Mesothelial cell of epicardium (in vitro differentiated cells): ENCODE results near the gene ZNF180. TPM values are rescaled to one million over a fixed set of nuclear protein-coding genes. Genes with fewer than 3 reads are reported as not detected.
"Not testable (repeated sequence)": the region's sequence is repeated elsewhere in the genome, so short reads cannot be mapped to it uniquely, and the experiment has no call there.

Source experiments
- DNase-seq, 2 experiments: peaks; one replicate each; pipeline ENCODE4 v3.0.0; 2021; ENCODE audit warnings: low spot score in 2 of 2; ENCODE audit not compliant: unreplicated experiment in 2 of 2
- H3K27ac Mint-ChIP-seq: 2 replicates; pipeline ENCODE4 v1.8.0; 2021; ENCODE audit warnings: mixed read lengths
- H3K27me3 Mint-ChIP-seq: 2 replicates; pipeline ENCODE4 v1.8.0; 2021; ENCODE audit warnings: low read depth, mixed read lengths
- H3K36me3 Mint-ChIP-seq: 2 replicates; pipeline ENCODE4 v1.8.0; 2021; ENCODE audit warnings: mixed read lengths
- H3K4me1 Mint-ChIP-seq: 2 replicates; pipeline ENCODE4 v1.8.0; 2021; ENCODE audit warnings: mixed read lengths
- H3K4me3 Mint-ChIP-seq: 2 replicates; pipeline ENCODE4 v1.8.0; 2021; ENCODE audit warnings: mild to moderate bottlenecking, moderate library complexity, mixed read lengths
- H3K9me3 Mint-ChIP-seq: 2 replicates; pipeline ENCODE4 v1.8.0; 2021; ENCODE audit warnings: mixed read lengths
- CTCF ChIP-seq: fragments of 200-600 bp; sonication (generic); IDR thresholded peaks from one replicate; pipeline ENCODE4 v1.5.0; 2021; ENCODE audit warnings: antibody characterized with exemption; ENCODE audit not compliant: unreplicated experiment
- total RNA-seq: library from RNA; stranded (reverse); gene quantifications from 3 replicates; pipeline ENCODE4 v1.2.1, GENCODE V29; 2021

ZNF180 gene
- total RNA-seq, 1 donor from 2014 or later = 13.1 TPM

GRCh38 chr19:44498988-44499387 lies 1.3 kb downstream of the ZNF180 start:
- H3K36me3 Mint-ChIP-seq = peaks cover 56% of the 10 kb centered on the region
- peak overlapping the region; percentile 92 for H3K4me3 Mint-ChIP-seq
- peaks cover 39% of the 10 kb centered on the region for H3K9me3 Mint-ChIP-seq
- DNase-seq = no peak
- no peak for TF ChIP-seq CTCF
- no peak overlapping the region for H3K27ac Mint-ChIP-seq
- H3K4me1 Mint-ChIP-seq = peaks cover 16% of the 10 kb centered on the region
- peaks cover 8% of the 10 kb centered on the region for H3K27me3 Mint-ChIP-seq

DNA sequence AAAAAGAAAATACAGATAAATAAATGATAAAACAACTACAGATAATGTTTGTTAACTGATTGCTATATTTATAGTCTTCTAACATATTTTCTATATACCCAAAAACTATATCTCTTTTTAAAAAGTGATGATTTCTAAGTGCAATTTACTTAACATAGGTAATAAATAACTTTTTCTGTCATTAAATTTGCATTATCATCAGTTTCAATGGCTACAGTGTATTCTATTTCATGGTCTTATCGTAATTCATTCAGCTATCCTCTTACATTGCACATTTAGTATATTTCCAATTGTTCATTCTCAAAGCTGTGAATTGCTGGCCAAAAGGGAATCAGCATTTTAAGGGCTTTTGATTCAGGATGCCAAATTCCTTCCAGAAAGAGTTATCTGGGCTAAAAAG lies 3.6 kb downstream of the ZNF180 start:
- Mint-ChIP-seq H3K27ac (no peak overlapping the region), H3K4me3 (no peak overlapping the region), H3K4me1 (peaks cover 16% of the 10 kb centered on the region), H3K27me3 (no peaks in the 10 kb centered on the region), H3K9me3 (peaks cover 61% of the 10 kb centered on the region), H3K36me3 (peaks cover 79% of the 10 kb centered on the region)
- no peak for TF ChIP-seq CTCF
- no peak for DNase-seq

DNA sequence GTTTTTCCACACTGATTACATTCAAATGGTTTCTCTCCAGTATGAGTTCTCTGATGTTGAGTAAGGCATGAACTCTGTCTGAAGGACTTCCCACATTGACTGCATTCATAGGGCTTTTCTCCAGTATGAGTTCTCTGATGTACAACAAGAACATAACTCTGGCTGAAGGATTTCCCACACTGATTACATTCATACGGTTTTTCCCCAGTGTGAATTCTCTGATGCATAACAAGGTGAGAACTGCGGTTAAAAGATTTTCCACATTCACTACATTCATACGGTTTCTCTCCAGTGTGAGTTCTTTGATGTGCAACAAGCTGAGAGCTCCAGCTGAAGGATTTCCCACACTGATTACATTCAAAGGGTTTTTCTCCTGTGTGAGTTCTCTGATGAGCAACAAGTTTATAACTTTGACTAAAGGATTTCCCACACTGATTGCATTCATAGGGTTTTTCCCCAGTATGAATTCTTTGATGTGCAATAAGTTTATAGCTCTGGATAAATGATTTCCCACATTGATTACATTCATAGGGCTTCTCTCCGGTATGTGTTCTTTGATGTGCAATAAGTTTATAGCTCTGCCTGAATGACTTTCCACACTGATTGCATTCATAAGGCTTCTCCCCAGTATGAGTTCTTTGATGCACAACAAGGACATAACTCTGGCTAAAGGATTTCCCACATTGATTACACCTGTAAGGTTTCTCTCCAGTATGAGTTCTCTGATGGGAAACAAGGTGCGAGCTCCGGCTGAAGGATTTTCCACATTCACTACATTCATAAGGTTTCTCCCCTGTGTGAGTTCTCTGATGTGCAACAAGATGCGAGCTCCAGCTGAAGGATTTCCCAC lies 23.5 kb downstream of the ZNF180 start:
- peak overlapping the region; percentile 62 for H3K27ac Mint-ChIP-seq
- no peak for DNase-seq
- H3K27me3 Mint-ChIP-seq = no peaks in the 10 kb centered on the region
- peaks cover 98% of the 10 kb centered on the region for H3K36me3 Mint-ChIP-seq
- H3K4me3 Mint-ChIP-seq = no peak overlapping the region
- H3K9me3 Mint-ChIP-seq = peaks cover 87% of the 10 kb centered on the region
- TF ChIP-seq CTCF = no peak
- no peaks in the 10 kb centered on the region for H3K4me1 Mint-ChIP-seq

- H3K27ac Mint-ChIP-seq, H3K4me3 Mint-ChIP-seq, DNase-seq, H3K4me1 Mint-ChIP-seq, H3K27me3 Mint-ChIP-seq: not testable (repeated sequence)
- Mint-ChIP-seq H3K9me3 (peaks cover 81% of the 10 kb centered on the region), H3K36me3 (peaks cover 34% of the 10 kb centered on the region)
These were observed 31.6 kb downstream of the ZNF180 start for GRCh38 chr19:44468730-44469129.

GRCh38 chr19:44462600-44463286 lies 37.6 kb downstream of the ZNF180 start:
- not testable (repeated sequence) for H3K27me3 Mint-ChIP-seq, H3K4me3 Mint-ChIP-seq, H3K27ac Mint-ChIP-seq, H3K4me1 Mint-ChIP-seq, H3K36me3 Mint-ChIP-seq, DNase-seq
- peaks cover 59% of the 10 kb centered on the region for H3K9me3 Mint-ChIP-seq

DNA sequence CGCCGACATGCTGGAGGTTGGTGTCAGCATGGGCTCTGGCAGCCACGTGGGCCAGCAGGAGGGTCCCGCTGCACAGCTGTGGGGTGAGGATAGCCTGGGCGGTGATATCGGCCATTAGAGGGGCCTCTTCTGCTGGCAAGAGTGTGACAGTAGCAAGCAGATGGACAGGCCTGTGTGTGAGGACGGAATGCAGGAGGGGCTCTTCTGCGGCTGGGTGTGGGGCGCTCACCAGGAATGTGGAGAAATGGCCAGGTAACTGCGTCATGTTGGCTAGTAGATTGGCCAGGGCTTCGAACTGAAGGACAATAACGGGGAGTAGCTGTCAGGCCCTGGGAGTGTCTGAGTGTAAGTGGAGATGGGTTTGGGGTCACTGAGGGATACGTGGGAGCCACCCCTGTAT lies 44.3 kb downstream of the ZNF180 start:
- peaks cover 52% of the 10 kb centered on the region for H3K9me3 Mint-ChIP-seq
- H3K36me3 Mint-ChIP-seq = peaks cover 11% of the 10 kb centered on the region
- H3K27ac Mint-ChIP-seq, H3K4me3 Mint-ChIP-seq, H3K27me3 Mint-ChIP-seq, DNase-seq, H3K4me1 Mint-ChIP-seq: not testable (repeated sequence)

DNA sequence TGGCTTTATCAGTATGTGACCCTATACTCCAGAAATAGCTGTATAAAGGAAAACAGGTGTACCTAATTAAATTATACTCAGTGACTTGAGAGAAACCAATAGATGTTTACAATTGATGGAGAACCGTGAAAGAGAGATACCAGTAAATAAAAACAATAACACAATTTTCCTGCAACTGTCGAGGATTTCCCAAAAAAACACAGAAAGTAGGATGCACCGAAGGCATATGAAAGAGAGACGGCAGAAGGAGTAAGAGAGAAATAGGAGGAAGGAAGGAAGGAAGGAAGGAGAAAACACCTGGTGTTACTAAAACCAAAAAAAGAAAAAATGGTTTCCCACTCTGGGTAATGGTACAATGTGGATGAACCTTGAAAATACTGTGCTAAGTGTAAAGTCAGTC lies 45.2 kb downstream of the ZNF180 start:
- Mint-ChIP-seq H3K4me3 (no peak overlapping the region), H3K27me3 (no peaks in the 10 kb centered on the region), H3K27ac (no peak overlapping the region), H3K36me3 (peaks cover 11% of the 10 kb centered on the region), H3K9me3 (peaks cover 56% of the 10 kb centered on the region), H3K4me1 (no peaks in the 10 kb centered on the region)
- no peak for DNase-seq
- no peak for TF ChIP-seq CTCF
